ENCODE data around the gene ALG12.

ALG12 gene

DNA sequence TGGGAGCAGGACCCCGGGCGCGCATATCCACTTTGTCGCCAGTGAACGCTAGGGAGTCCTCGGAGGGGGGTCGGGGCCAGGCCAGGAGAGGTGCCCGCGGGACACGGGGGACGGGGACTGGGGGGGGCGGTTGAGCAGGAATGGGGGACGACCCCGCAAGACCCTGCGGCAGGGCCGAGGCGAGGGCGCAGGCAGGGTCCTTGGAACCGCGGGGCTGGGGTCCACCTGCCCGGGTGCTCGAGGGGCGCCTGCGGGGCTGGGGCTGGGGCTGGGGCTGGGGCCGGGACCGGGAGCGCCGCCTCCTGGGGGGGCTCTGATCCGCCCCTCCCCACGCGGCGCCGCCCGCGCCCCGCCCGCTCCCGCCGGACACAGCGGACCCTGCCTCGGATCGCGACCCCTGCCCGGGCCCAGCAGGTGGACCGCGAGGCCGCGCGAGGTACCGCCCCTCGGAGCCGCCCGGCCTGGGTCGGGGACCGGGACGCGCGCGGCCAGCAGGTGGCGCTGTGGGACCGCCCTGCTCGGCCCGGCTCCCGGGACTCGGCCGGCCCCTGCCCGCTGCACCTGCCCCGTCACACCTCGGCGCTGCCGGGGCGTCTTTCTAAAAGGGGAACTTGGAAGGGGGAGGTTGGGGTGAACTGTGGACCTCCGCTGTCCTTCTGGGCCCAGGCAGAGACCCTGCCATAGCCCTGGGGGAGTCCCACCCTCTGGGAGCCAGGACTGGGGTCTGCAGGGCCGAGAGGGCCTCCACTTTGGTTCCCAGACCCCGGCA is 11.2 kb upstream of the ALG12 start:
- peak; percentile 58 for DNase-seq

DNA sequence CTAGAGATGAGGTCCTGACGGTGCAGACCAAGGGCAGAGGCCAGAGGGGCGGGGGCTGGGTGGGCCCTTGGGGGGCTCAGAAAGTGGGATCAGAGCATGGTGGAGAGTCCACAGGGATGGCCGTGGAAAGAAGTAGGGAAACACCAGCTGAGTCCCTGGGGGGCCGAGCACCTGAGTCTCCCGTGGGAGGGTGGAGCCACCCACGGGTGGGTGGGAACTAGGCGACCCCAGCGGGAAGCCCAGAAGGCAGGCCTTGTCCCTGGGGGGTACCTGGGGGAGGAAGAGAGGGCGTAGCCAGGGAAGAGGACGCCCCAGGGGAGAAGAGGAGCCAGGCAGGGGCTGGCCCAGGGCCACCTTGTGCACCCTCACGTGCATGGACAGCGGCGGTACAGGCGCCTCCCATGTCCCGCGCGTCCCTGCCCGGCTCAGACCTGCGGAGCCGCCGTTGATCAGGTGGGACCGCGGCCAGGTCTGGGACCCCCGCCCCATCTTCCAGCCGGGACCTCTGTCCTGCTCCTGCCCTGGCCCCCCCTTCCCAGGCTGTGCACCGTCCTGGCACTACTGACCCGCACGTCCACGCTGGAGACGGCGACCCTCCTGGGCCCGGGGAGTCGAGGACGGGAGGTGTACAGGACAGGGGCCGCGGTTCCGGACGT is 10.4 kb upstream of the ALG12 start:
- DNase-seq: no peak

DNA sequence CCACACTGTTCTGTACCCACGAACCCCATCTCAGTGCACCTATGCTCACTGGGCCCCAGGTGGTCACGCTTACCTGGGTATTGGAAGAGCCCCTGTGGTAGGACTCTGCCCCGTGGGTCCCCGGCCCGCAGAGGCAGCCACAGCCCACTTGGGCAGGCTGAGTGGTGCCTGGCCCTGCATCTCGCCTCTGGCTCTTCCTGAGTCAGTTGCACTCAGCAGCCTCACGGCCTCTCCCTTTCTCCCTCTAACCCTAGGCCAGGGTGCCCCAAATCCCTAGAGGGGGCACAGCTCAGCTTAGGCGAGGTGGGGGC is 9.9 kb upstream of the ALG12 start:
- DNase-seq: no peak

GRCh38 chr22:49927483-49928184 is 9.4 kb upstream of the ALG12 start:
- no peak for DNase-seq

- no peak for DNase-seq
Measured at GRCh38 chr22:49926916-49927315, 8.7 kb upstream of the ALG12 start.

DNA sequence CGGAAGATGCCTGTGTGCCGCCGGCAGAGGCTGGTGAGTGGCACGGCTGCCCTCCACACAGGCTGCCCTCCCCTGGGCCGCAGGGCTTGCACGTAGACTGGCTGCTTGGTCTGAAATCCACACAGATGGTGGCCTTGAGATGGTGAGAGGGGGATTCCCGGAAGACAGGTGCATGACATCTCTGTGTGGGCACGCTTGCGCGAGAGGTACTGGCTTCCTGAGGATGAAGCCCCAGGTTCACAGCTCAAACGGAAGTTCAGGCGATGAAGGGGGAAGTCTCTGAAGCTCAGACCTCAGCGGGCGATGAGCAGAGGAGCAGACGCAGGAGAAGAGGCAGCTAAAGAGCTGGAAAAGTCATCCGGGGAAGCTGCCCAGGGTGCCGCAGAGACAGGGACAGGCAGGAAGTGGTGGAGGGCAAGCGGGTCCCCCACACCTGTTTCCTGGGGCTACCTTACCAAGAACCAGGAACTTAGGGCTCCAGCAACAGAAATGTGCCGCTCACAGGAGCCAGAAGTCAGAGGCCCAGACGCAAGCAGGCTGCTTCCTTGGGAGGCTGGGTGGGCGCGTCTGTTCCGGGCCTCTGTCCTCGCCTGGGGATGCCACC is 7.4 kb upstream of the ALG12 start:
- DNase-seq: peak; percentile 68

GRCh38 chr22:49924113-49924833 is 6.0 kb upstream of the ALG12 start:
- DNase-seq: no peak

DNA sequence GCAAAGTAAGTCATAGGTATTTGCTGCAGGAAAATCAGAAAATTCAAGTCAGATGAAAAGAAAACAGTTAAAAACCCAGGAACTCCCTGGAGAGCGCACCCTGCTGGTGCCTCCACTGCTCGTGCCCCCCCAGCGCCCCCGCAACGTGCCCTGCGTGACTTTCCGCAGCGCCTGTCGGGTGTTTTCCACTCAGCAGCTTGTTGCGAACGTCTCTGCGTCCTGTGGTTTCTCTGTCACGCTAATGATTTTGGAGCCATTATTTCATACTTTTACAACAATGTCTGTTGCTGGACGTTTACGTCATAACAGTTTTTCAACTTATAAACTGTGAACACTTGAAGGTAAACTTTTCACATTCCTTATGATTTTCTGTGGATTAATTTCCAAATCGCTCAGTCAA is 5.2 kb upstream of the ALG12 start:
- peak; percentile 17 for DNase-seq

DNA sequence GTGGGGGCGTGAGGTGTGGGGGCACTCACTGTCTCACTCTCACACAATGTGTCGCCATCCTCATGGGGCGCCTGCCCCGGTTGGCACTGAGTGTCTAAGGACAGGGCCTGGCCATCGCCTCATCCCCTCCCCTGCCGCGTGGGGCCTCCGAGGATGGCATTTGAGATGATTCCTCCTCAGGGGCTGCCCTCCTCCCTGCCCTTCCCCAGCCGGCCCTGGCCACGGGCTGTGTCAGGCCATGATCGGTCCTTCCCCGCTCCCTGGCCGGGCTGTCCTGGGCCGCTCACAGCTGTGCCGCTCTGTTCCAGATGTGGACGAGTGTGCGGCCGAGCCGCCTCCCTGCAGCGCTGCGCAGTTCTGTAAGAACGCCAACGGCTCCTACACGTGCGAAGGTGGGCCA is 4.7 kb upstream of the ALG12 start:
- DNase-seq: no peak

GRCh38 chr22:49922484-49922883 is 4.2 kb upstream of the ALG12 start:
- DNase-seq: no peak

- DNase-seq: no peak
Measured at GRCh38 chr22:49921508-49922278, 3.5 kb upstream of the ALG12 start.

DNA sequence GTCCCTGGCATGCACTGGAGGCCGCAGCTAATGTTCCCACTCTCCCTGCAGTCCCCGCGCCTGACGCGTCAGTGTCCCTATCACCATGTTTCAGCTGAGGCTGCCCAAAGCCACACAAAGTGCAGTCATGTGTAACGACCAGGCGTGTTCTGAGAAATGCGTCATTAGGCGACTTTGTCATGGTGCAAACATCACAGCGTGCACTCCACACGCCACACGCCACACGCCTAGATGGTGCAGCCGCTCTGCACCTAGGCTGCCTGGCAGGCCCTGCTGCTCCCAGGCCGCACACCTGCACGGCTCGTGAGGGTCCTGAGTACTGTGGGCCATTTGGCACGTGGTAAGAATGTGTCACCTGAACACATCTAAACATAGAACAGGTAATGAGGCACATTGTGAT is 2.6 kb upstream of the ALG12 start:
- no peak for DNase-seq

DNA sequence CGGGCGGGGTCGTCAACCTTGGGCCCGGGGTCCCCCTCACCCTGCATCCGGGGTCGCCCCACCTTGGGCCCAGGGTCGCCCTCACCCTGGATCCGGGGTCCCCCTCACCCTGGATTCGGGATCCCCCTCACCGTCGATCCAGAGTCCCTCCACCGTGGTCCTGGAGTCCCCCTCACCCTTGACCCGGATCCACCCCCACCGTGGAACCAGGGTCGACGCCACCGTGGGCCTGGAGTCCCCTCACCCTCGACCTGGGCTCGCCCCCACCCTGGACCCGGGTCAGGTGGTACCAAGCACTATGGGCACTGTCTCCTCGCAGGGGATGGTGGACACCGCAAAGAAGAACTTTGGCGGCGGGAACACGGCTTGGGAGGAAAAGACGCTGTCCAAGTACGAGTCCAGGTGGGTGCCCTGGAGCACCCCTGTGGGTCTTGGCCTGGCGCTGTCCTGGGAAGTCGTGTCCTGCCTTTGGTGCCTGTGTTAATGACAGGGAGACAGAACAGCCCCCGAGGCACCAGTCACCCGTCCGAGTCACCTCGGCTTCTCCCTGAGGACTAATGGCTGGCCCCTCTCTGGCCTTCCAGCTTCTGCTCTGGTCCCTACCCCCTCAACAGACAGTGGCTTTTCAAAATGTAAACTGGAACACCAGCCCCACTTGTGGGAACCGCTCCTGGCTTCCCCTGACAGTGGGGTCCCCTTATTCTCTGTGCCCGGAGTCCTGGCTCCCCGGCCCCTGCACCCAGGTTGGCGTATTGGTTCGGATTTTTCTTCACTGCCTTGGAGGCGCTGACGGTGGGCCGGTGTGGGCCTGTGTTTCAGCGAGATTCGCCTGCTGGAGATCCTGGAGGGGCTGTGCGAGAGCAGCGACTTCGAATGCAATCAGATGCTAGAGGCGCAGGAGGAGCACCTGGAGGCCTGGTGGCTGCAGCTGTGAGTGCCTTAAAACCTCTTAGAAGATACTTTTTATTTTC is 958 bp upstream of the ALG12 start:
- no peak for DNase-seq

GRCh38 chr22:49916831-49917230 is 1.4 kb downstream of the ALG12 start:
- DNase-seq: no peak

DNA sequence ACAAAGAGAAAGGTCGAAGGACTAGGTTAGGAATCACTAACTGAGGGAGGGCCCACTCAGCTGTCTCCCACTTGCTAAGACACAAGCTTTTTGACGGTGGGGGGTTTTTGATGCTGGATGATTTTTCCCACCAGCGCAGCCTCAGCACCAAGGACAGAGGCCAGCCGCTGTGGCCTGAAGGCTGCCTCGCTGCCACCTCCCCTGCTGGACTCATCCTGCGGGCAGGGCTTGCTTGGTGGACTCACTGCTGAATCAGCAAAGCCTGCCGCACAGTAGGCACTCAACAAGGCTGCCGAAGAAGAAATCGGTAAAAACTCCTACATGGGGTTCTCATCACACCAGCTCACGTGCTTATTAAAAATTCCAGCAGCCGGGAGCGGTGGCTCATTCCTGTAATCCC is 2.6 kb downstream of the ALG12 start:
- DNase-seq: no peak

GRCh38 chr22:49914256-49914655 is 4.0 kb downstream of the ALG12 start:
- DNase-seq: no peak

DNA sequence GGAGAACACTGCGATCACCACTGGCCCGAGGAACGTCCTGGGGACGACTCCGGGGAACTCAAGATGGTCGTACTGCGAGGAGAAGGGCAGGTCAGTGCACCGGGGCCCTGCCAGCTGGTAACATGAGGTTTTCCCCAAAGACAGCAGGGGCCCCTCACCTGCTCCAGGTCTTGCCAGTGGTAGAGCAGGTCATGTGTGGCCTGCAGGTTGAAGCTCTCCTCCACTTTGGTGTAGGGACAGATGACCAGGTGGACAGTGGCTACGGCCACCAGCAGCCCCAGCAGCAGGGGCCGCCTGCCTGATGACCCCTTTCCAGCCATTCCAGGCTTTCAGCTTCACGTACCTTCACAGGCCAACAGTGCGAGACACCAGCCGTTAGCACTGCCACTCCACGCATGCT is 4.8 kb downstream of the ALG12 start:
- no peak for DNase-seq

DNA sequence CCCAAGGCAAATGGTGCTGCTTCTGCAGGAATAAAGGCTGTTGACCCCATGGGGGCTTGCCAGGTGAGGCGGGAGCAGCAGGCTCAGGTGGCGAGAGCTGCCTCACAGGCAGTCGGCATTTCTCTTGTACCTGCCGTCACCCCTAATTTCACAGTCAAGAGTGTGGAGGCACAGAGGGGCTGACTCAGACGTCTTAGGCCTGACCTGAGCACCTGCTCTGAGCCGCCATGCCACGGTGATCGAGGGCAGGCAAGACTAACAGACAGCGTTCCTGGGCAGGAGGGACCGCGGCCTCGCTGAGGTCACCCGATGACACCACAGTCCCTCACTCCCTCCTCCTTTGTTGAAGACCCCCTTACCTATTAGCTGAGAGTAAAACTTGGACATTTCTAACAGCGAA is 5.2 kb downstream of the ALG12 start:
- DNase-seq: no peak

DNA sequence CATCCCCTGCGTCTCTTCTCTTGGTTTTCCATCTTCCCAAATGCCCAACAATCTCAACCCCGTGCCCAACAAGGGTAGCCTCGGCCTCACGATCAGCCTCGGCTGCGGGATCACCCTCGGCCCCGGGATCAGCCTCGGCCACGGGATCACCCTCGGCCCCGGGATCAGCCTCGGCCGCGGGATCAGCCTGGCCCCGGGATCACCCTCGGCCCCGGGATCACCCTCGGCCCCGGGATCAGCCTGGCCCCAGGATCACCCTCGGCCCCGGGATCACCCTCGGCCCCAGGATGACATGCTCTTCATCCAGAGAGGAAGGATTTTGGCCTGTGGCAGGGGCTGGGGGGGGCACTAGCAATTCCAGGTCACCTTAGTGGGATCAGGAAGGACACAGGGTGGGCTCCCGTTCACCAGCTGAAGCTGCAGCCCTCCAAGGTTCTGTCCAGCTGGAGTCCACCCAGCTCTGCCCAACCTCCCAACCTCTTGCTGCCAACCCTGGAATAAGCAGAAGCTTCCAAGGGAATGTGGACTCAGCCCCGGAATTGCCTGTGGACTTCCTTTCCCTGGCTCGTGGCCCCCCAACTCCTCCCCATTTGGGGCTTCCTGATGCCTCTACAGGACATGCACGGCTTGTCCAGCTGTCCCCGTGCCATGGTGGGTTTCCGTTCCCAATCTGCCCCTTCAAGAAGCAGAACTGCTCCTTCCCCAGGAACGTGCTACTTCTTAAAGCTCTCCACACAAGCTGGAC is 6.2 kb downstream of the ALG12 start:
- DNase-seq: no peak

Data from stimulated activated naive CD4-positive, alpha-beta T cell treated with Interleukin-2 at 50 U/mL for 16 hours (primary cell).